GM19452 (cell line): ENCODE data around the gene SNX32.

ENCODE experiments used
- ATAC-seq: cut with Tn5 transposase; IDR thresholded peaks from one replicate; pipeline ENCODE4 v1.9.1; 2021; ENCODE audit not compliant: unreplicated experiment

The SNX32 gene

DNA sequence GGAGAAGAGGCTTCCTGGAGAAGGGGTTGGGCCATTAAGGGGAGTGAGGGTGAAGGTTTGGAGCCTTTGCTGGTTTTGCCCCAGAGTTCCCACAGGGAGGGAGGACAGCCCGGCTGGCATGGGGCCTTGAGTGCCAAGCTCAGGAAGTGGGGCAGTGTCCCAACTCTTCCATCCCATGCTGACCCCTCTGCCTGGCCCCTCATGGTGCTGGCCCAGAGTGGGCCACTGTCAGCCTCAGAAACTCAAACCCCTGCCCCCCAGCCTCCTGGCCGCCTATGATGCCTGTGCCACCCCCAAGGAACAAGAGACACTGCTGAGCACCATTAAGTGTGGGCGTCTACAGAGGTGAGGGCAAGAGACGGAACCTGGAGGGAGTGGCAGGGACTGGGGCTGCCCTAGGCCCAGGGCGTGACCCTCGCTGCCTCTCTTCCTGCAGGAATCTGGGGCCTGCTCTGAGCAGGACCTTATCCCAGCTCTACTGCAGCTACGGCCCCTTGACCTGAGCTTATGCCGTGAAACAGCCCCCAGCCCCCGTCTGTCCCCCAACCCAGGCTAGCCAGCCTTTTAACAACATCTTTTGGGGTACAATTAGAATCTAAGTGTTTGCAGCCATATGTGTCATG, 31.9 kb downstream of the SNX32 start:
- no peak for ATAC-seq

DNA sequence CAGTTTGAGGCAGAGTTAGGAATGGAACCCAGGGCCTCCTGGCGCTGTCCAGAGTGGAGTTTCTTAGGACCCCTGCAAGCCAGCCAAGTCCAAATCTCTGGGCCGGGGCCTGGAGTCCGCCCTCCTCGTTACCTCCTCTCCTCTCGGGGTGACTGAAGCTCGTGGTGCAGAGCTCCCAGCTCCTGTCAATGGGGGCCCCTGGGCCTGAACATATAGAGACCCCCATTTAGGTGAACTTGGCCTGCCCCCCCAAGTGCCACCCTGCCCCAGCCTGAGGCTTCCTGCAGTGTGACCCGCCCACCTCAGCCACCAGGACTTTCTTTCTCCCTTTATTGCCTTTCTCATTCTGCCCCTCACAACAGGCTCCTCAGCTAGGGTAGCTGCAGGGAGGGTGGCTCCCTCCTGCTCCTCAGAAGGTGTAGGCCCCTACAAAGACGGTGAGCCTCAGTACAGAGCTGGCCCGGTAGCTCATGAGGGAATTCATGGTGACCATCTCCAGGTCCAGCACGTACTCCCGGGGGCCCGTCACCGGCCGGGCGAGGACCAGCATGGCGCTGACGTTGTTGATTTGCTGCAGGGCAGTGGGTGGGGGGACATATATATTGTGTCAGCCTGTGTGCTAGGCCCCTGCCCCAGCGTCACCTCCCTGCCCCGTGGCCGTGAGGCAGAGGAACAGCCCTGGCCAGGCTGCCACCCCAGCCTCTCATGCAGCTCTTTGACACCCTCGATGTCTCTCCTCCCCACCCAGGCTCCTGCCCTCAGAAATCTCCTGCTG, 32.9 kb downstream of the SNX32 start:
- ATAC-seq = no peak

- ATAC-seq = no peak
Measured at GRCh38 chr11:65867284-65868071, 33.7 kb downstream of the SNX32 start.

- ATAC-seq = no peak
Measured at GRCh38 chr11:65868076-65868667, 34.4 kb downstream of the SNX32 start.

- no peak for ATAC-seq
Measured at GRCh38 chr11:65868907-65869306, 35.1 kb downstream of the SNX32 start.

DNA sequence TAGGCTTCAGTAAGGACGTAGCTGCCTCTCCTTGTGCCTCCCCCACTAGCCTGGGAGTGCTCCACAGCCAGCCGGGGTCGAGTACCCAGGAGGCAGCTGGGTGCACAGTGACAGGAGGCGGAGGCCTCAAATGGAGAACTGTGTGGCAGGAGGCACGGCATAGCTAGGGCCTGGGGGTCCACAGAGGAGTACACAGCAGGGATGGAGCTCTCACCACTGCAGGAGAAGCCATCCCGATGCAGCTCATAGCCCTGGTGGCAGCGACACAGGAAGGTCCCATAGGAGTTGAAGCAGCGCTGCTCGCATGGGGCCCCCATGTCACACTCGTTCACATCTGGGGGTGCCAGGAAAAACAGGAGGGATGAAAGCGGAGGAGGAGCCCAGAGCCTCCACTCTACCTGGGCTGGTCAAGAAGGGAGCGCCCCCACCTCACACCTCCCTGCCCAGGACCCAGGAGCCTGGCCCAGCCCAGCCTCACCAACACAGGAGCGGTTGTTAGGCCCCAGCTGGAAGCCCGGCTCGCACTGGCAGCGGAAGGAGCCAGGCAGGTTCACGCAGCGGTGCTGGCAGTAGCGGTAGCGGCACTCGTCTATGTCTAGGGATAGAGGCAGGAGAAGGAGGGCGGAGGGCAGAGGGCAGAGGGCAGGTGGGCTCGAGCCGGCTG, 36.0 kb downstream of the SNX32 start:
- ATAC-seq = no peak

DNA sequence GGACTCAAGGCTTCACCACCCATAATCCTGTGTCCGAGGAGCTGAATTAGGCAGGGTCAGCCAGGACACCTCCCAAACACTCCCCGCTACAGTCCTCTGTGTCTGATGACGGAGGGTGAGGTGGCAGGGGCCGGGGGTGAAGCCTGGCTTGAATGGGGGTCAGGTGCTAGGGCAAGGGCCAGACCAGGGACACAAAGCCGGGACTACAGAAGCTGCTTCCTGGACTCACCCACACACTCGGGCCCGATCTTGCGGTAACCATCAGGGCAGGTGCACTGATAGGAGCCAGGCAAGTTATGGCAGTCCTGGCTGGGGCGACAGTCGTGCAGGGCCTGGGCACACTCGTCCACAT, 36.5 kb downstream of the SNX32 start:
- ATAC-seq = no peak

DNA sequence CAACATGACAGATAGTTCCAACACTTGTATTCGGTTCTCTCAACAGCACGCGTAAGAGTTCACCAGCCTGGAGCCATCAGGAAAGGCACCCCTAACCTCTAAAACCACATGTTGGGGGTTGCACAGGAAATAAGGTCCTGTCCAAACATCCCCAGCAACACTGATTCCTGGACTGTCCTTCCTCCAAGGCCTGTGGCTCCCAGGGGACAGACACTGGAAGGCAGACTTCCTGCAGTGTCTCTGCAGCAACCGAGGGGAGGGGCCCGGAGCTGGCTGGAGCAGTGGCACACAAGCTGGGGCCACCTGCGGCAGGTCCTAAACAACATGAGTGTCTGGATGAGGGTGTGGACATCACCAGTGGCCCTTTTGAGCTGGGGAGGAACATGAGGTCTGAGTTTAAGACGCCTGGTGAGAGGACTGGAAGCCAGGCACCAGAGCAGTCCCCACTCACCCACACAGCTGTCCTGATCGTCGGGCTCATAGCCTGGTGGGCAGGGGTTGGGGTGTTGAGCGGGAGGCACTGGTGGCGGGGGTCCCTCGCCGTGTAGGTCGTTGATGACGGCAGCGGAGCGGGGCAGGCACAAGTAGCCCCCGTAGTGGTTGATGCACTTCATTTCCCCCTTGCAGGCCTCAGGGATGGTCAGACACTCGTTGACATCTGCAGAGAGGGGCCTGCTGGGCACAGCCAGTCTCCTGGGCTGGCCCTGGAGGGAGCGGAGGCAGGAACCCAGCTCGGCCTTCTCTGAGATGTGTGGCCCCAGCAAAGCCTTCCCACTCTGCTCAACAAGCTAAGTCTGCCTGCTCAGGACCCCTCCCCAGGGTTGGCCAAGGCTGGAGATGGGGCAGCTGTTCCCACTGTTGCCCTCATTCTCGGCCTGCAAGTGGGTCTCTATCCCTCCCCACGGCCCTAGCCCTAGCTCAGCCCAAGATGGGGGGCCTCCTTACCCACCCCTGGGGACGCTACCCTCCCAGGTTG, 37.2 kb downstream of the SNX32 start:
- no peak for ATAC-seq

GRCh38 chr11:65871811-65872548, 38.2 kb downstream of the SNX32 start:
- no peak for ATAC-seq

GRCh38 chr11:65872586-65873317, 39.0 kb downstream of the SNX32 start, which contains the start of gene EFEMP2:
EFEMP2 (minus strand) TSS chr11:65872800; CDS start chr11:65872354, 446 bp downstream.
- ATAC-seq = no peak

DNA sequence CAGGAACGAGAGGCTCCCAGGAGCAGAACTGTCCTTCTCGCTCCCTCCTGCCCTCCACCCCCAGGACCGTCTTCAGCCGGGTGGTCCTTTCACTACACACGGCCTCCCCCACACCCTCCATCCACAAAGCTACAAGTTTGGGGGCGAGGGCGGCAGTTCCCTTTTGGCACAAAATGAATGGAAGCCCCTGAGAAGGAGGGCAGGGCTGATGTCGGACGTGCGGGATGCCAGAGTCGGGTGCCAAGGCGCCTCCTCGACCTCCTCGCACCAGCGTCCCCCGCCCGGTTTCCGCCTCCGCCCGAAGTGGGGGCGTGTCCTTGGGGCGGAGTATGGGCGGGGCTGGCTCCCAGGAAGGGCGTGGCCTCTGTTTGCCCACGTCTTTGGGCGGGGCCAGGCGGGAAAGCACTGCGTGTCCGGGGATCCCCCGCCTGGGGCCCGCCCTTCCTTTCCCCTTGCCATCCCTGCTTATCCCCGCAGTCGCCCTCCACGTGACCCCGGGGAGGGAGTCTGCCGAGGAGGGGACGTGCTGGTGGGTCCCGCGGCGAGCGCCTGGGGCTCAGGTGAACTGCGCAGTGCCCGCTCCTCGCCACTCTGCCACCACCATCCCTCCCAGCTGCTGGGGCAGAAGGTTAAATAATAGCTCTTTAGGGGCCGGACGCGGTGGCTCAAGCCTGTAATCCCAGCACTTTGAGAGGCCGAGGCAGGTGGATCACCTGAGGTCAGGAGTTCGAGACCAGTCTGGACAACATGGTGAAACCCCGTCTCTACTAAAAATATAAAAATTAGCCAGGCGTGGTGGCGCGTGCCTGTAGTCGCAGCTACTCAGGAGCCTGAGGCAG, 39.8 kb downstream of the SNX32 start:
- peak; percentile 76 for ATAC-seq

DNA sequence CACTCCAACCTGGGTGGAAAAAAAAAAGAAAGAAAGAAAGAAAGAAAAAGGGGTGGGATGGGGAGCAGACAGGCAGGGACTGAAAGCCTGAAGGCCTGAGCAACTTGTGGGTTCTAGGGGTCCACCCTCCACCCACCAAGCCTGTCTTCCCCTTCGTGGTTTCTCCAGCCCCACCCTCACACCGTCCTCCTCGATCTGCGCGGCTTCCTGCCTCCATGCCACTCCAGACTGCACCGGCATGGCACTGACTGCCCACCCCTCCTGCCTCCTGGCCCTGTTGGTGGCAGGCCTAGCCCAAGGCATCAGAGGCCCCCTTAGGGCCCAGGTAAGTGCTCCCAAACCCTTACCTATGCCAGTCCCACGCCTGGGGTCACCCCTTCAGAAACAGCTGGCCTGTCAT, 45.9 kb downstream of the SNX32 start, which contains the start of gene CTSW:
TSS of gene CTSW (plus strand) at position 221 of the 400 bp plus-strand sequence. CDS start at position 239, 18 bp downstream.
- no peak for ATAC-seq

DNA sequence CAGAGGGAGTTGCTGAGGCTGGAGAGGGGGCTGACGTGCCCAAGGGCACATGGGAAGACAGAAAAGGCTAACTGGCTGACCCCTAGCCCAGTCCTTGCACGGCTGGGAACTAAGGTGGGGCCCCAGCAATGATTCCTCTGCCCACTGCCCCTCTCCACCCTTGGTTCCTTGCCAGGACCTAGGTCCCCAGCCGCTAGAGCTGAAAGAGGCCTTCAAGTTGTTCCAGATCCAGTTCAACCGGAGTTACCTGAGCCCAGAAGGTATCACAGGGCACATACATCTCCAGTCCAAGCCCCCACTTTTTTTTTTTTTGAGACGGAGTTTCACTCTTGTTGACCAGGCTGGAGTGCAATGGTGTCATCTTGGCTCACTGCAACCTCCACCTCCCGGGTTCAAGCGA, 46.3 kb downstream of the SNX32 start:
- no peak for ATAC-seq

GRCh38 chr11:65880844-65881421, 47.2 kb downstream of the SNX32 start:
- ATAC-seq = no peak

DNA sequence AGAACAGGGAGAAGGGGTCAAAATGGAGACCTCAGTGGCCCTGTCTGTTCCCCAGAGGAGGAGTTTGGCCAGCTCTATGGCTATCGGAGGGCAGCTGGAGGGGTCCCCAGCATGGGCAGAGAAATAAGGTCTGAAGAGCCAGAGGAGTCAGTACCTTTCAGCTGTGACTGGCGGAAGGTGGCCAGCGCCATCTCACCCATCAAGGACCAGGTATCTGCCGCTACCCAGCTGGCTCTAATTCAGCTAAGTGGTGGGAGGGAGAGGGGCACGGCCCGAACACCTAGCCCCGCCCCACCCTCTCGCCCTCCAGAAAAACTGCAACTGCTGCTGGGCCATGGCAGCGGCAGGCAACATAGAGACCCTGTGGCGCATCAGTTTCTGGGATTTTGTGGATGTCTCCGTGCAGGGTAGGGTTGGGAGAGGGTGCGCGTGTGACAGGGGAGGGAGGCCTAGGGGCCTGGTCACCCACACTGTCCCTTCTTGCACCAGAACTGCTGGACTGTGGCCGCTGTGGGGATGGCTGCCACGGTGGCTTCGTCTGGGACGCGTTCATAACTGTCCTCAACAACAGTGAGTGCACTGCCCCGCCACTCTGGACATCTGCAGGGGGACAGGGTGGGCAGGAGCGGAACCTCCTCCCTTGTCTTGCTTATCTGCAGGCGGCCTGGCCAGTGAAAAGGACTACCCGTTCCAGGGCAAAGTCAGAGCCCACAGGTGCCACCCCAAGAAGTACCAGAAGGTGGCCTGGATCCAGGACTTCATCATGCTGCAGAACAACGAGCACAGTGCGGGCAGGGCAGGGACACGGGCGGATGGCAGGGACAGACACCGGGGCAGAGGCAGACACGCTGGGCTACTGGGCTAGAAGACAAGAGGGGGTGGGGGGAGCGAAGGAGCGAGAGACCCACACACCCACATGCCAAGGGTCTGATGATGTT, 48.6 kb downstream of the SNX32 start:
- ATAC-seq = no peak
